Left kidney (tissue), 8 donors: ENCODE measurements around the gene SPACA7. TPM values are rescaled to one million over a fixed set of nuclear protein-coding genes. Genes with fewer than 3 reads are reported as not detected.

Experiments
- DNase-seq: peaks from one replicate; pipeline ENCODE4 v3.0.0-alpha.2; 2013
- long read RNA-seq, 8 donors: transcript quantifications; one replicate each; lab custom pipeline, GENCODE V29; 2026
- polyA plus RNA-seq: library from polyadenylated mRNA; unstranded; fragments of 120-200 nt; gene quantifications from one replicate; pipeline ENCODE4 v1.2.1, GENCODE V29; 2013; ENCODE audit not compliant: insufficient read length

Gene SPACA7
- polyA plus RNA-seq = not detected
- long read RNA-seq, donor 1 = 0 reads
- long read RNA-seq, donor 2 = 0 reads
- long read RNA-seq, donor 3 = 0 reads
- long read RNA-seq, donor 4 = 0 reads
- long read RNA-seq, donor 5 = 0 reads
- long read RNA-seq, donor 6 = 0 reads
- long read RNA-seq, donor 7 = 0 reads
- long read RNA-seq, donor 8 = 0 reads

GRCh38 chr13:112376050-112376681, at the start of gene SPACA7:
SPACA7 (plus strand) TSS chr13:112376355; CDS start chr13:112376386, 31 bp downstream.
- no peak for DNase-seq

- DNase-seq = no peak
Measured at GRCh38 chr13:112326821-112327370, 49.3 kb upstream of the SPACA7 start.

GRCh38 chr13:112328936-112329335, 47.2 kb upstream of the SPACA7 start:
- no peak for DNase-seq

- no peak for DNase-seq
Measured at GRCh38 chr13:112329376-112329775, 46.8 kb upstream of the SPACA7 start.

GRCh38 chr13:112330066-112330465, 46.1 kb upstream of the SPACA7 start:
- no peak for DNase-seq

GRCh38 chr13:112330479-112331381, 45.4 kb upstream of the SPACA7 start:
- no peak for DNase-seq

- DNase-seq = no peak
Measured at GRCh38 chr13:112331675-112332074, 44.5 kb upstream of the SPACA7 start.

- no peak for DNase-seq
Measured at GRCh38 chr13:112332727-112333126, 43.4 kb upstream of the SPACA7 start.

GRCh38 chr13:112333756-112334543, 42.2 kb upstream of the SPACA7 start:
- no peak for DNase-seq

- DNase-seq = no peak
Measured at GRCh38 chr13:112335135-112335534, 41.0 kb upstream of the SPACA7 start.

- DNase-seq = no peak
Measured at GRCh38 chr13:112341446-112341845, 34.7 kb upstream of the SPACA7 start.

GRCh38 chr13:112341976-112342735, 34.0 kb upstream of the SPACA7 start:
- DNase-seq = no peak

GRCh38 chr13:112342841-112343361, 33.3 kb upstream of the SPACA7 start:
- no peak for DNase-seq

- no peak for DNase-seq
Measured at GRCh38 chr13:112343591-112343990, 32.6 kb upstream of the SPACA7 start.

GRCh38 chr13:112345826-112346172, 30.4 kb upstream of the SPACA7 start:
- DNase-seq = no peak

GRCh38 chr13:112346173-112346898, 29.8 kb upstream of the SPACA7 start:
- peak; percentile 34 for DNase-seq

GRCh38 chr13:112346899-112347229, 29.3 kb upstream of the SPACA7 start:
- DNase-seq = no peak

- no peak for DNase-seq
Measured at GRCh38 chr13:112347986-112348385, 28.2 kb upstream of the SPACA7 start.

- no peak for DNase-seq
Measured at GRCh38 chr13:112348642-112349345, 27.4 kb upstream of the SPACA7 start.

GRCh38 chr13:112349681-112350080, 26.5 kb upstream of the SPACA7 start:
- DNase-seq = no peak
